ENCODE measurements around the gene MVK.

MVK gene

DNA sequence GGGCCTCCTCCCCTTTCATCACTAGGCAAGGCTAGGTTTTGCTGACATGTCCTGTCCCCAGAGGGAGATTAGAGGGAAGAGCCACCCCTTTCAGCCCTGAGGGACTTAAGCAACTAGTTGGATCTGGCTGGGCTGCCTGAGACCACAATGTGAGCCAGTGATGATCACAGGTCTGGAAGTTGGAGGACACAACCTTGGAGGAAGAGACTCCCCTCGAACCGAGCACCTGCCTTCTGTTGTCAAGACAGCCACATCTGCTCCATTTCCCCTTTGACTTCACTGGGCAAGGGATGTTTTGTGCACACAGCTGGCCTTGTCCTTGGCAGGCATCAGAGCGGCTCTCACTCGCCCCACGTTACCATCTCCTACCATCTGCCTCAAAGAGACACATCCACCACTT is 31.4 kb downstream of the MVK start:
- no peaks in the 10 kb centered on the region for H3K36me3 ChIP-seq (ENCODE audit: control insufficient read depth, low read depth, low read length)
- H3K27me3 ChIP-seq (ENCODE audit: control insufficient read depth, insufficient read depth, low read length): no peaks in the 10 kb centered on the region
- H3K4me3 ChIP-seq (ENCODE audit: low read length): no peak overlapping the region
- no peak overlapping the region for H3K27ac ChIP-seq (ENCODE audit: low read length)
- no peak overlapping the region for H3K9ac ChIP-seq (ENCODE audit: low read length)
- no peaks in the 10 kb centered on the region for H3K4me1 ChIP-seq (ENCODE audit: control insufficient read depth, low read depth, low read length)
- no peaks in the 10 kb centered on the region for H3K9me3 ChIP-seq (ENCODE audit: control insufficient read depth, low read depth, low read length)

GRCh38 chr12:109605599-109606228 is 32.1 kb downstream of the MVK start:
- Histone ChIP-seq H3K4me1 (ENCODE audit: control insufficient read depth, low read depth, low read length) (no peaks in the 10 kb centered on the region), H3K9me3 (ENCODE audit: control insufficient read depth, low read depth, low read length) (no peaks in the 10 kb centered on the region), H3K9ac (ENCODE audit: low read length) (no peak overlapping the region), H3K4me3 (ENCODE audit: low read length) (no peak overlapping the region), H3K27me3 (ENCODE audit: control insufficient read depth, insufficient read depth, low read length) (no peaks in the 10 kb centered on the region), H3K27ac (ENCODE audit: low read length) (no peak overlapping the region), H3K36me3 (ENCODE audit: control insufficient read depth, low read depth, low read length) (no peaks in the 10 kb centered on the region)

DNA sequence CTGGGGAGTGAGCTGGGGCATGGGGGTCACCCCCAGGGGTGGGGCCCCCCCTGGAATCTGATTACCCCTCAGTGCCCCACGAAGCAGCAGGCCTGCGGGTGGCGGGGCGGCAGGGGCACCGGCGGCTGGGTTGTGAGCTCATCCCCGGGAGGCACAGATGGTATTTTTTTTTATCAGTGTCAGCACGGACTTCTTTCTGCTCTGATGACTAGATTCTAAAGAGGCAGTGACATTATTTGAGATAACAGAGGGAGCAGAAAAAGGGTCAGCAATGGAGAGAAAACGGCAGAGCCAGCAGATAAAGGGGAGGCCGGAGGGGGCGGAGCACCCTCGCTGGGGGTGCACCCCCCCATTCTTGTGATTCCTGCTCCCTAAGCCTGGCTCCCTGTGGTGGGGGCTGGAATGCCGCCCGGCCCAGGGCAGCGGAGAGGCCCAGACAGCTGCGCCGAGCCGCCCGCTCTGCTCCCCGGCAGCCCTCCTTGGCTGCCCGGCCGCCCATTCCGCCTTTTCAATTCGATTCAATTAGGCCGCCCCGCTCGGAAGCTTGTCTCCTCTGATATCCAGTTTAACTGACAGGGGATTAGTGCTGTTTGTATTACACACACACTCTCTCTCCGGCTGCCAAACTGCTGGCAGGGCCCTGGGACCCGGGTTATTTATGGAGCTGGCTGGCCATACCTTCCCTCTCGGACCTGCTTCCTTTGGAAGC is 32.9 kb downstream of the MVK start:
- Histone ChIP-seq H3K27me3 (ENCODE audit: control insufficient read depth, insufficient read depth, low read length) (no peaks in the 10 kb centered on the region), H3K36me3 (ENCODE audit: control insufficient read depth, low read depth, low read length) (no peaks in the 10 kb centered on the region), H3K4me1 (ENCODE audit: control insufficient read depth, low read depth, low read length) (no peaks in the 10 kb centered on the region), H3K9ac (ENCODE audit: low read length) (no peak overlapping the region), H3K27ac (ENCODE audit: low read length) (no peak overlapping the region), H3K4me3 (ENCODE audit: low read length) (no peak overlapping the region), H3K9me3 (ENCODE audit: control insufficient read depth, low read depth, low read length) (no peaks in the 10 kb centered on the region)

DNA sequence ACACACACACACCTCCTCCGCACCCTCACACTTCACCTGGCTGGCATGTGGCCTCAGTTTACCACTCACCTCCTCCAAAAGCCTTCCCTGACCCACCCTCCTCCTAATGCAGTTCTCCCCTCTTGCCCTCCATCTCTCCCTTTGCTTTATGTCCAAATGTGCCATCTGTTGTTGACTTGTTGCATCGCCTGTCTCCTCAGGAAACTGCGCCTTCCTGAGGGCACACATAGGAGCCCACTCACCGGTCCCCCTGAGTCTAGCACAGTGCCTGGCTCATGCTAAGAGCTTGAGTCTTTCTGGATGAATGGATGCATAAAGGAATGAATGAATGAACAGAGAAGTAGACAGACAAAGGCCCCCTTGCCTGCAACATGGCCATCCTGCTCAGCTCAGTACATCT is 34.0 kb downstream of the MVK start:
- no peak overlapping the region for H3K4me3 ChIP-seq (ENCODE audit: low read length)
- no peaks in the 10 kb centered on the region for H3K36me3 ChIP-seq (ENCODE audit: control insufficient read depth, low read depth, low read length)
- H3K4me1 ChIP-seq (ENCODE audit: control insufficient read depth, low read depth, low read length): no peaks in the 10 kb centered on the region
- no peaks in the 10 kb centered on the region for H3K27me3 ChIP-seq (ENCODE audit: control insufficient read depth, insufficient read depth, low read length)
- H3K9me3 ChIP-seq (ENCODE audit: control insufficient read depth, low read depth, low read length): no peaks in the 10 kb centered on the region
- H3K27ac ChIP-seq (ENCODE audit: low read length): no peak overlapping the region
- no peak overlapping the region for H3K9ac ChIP-seq (ENCODE audit: low read length)

DNA sequence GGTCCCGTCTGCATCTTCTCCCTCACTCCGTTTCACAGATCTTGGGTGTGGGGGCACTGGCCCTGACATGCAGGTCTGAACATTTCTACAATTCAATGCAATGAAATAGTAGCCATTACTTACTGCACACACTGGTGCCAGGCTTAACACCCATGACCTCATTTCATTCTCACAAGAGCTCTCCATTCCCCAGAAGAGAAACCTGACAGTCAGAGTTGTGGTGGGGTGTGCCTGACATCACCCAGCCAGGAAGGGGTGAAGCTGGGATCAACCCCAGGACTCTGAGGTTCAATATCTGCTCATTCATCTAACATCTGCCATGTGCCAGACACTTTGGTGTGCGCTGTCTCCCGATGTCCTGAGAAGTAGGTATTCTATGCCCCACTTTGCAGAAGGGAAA is 34.7 kb downstream of the MVK start:
- no peaks in the 10 kb centered on the region for H3K36me3 ChIP-seq (ENCODE audit: control insufficient read depth, low read depth, low read length)
- no peaks in the 10 kb centered on the region for H3K27me3 ChIP-seq (ENCODE audit: control insufficient read depth, insufficient read depth, low read length)
- H3K4me3 ChIP-seq (ENCODE audit: low read length): no peak overlapping the region
- no peak overlapping the region for H3K27ac ChIP-seq (ENCODE audit: low read length)
- no peak overlapping the region for H3K9ac ChIP-seq (ENCODE audit: low read length)
- peaks cover 3% of the 10 kb centered on the region for H3K4me1 ChIP-seq (ENCODE audit: control insufficient read depth, low read depth, low read length)
- no peaks in the 10 kb centered on the region for H3K9me3 ChIP-seq (ENCODE audit: control insufficient read depth, low read depth, low read length)

- Histone ChIP-seq H3K9me3 (ENCODE audit: control insufficient read depth, low read depth, low read length) (no peaks in the 10 kb centered on the region), H3K4me1 (ENCODE audit: control insufficient read depth, low read depth, low read length) (peaks cover 5% of the 10 kb centered on the region), H3K27ac (ENCODE audit: low read length) (no peak overlapping the region), H3K9ac (ENCODE audit: low read length) (no peak overlapping the region), H3K36me3 (ENCODE audit: control insufficient read depth, low read depth, low read length) (no peaks in the 10 kb centered on the region), H3K4me3 (ENCODE audit: low read length) (no peak overlapping the region), H3K27me3 (ENCODE audit: control insufficient read depth, insufficient read depth, low read length) (no peaks in the 10 kb centered on the region)
Measured at GRCh38 chr12:109608793-109609192, 35.2 kb downstream of the MVK start.

DNA sequence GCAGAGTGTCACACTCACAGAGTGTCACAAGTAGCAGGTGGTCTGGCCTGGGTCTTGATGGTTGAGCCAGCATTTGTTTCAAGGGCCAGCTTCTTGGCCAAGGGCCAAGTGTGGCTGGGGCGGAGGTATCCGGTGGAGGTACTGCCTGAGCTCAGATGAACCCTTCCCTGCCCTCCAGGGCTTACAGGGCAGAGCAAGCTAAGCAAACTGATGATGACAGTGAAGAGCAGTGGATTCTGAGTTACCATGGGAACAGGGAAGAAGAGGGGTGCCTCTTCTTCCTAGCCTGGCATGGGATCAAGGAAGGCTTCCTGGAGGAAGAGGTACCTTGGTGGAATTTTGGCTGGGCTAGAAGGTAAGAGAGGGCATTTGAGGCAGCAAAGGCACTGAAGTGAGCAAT is 35.7 kb downstream of the MVK start:
- no peaks in the 10 kb centered on the region for H3K36me3 ChIP-seq (ENCODE audit: control insufficient read depth, low read depth, low read length)
- H3K9ac ChIP-seq (ENCODE audit: low read length): no peak overlapping the region
- H3K4me3 ChIP-seq (ENCODE audit: low read length): no peak overlapping the region
- no peak overlapping the region for H3K27ac ChIP-seq (ENCODE audit: low read length)
- H3K27me3 ChIP-seq (ENCODE audit: control insufficient read depth, insufficient read depth, low read length): no peaks in the 10 kb centered on the region
- H3K4me1 ChIP-seq (ENCODE audit: control insufficient read depth, low read depth, low read length): peaks cover 5% of the 10 kb centered on the region
- H3K9me3 ChIP-seq (ENCODE audit: control insufficient read depth, low read depth, low read length): no peaks in the 10 kb centered on the region

GRCh38 chr12:109610523-109610922 is 36.9 kb downstream of the MVK start:
- Histone ChIP-seq H3K4me1 (ENCODE audit: control insufficient read depth, low read depth, low read length) (peaks cover 5% of the 10 kb centered on the region), H3K27me3 (ENCODE audit: control insufficient read depth, insufficient read depth, low read length) (no peaks in the 10 kb centered on the region), H3K36me3 (ENCODE audit: control insufficient read depth, low read depth, low read length) (no peaks in the 10 kb centered on the region), H3K4me3 (ENCODE audit: low read length) (no peak overlapping the region), H3K27ac (ENCODE audit: low read length) (no peak overlapping the region), H3K9ac (ENCODE audit: low read length) (no peak overlapping the region), H3K9me3 (ENCODE audit: control insufficient read depth, low read depth, low read length) (no peaks in the 10 kb centered on the region)

DNA sequence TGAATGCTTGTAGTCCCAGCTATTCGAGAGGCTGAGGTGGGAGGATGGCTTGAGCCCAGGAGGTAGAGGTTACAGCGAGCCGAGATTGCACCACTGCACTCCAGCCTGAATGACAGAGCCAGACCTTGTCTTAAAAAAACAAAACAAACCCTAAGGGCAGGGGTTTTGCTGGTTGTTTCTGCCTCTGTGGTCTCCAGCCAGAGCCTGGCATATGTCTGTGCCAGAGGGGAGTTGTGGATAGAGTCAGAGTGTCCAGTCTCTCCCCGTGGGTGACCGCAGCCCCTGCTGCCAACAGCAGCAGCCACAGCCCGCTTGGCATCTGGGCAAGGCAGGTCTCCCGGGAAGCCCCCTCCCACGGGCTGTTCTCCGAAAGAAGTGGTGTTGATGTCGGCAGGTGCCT is 37.6 kb downstream of the MVK start:
- H3K36me3 ChIP-seq (ENCODE audit: control insufficient read depth, low read depth, low read length): no peaks in the 10 kb centered on the region
- H3K4me3 ChIP-seq (ENCODE audit: low read length): no peak overlapping the region
- H3K27ac ChIP-seq (ENCODE audit: low read length): no peak overlapping the region
- H3K9me3 ChIP-seq (ENCODE audit: control insufficient read depth, low read depth, low read length): no peaks in the 10 kb centered on the region
- H3K27me3 ChIP-seq (ENCODE audit: control insufficient read depth, insufficient read depth, low read length): no peaks in the 10 kb centered on the region
- H3K4me1 ChIP-seq (ENCODE audit: control insufficient read depth, low read depth, low read length): peaks cover 5% of the 10 kb centered on the region
- H3K9ac ChIP-seq (ENCODE audit: low read length): no peak overlapping the region

DNA sequence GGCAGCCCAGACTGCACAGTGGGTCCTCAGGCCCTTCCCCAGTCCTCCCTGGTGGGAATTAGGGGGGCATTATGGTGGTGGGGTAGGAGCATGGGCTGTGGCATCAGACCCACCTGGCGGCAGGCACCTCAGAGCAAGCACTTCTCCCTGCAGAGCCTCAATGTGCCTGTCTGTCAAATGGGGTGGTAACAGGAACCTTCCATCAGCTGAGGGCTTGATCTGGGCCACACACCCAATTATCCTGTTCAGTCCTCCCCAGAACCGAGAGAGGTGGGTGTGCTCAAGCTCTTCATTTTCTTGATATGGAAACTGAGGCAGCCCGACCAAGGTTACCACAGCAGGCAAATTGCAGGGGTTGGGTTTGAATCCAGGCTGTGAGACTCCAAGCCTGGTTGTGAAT is 38.4 kb downstream of the MVK start:
- Histone ChIP-seq H3K27ac (ENCODE audit: low read length) (no peak overlapping the region), H3K36me3 (ENCODE audit: control insufficient read depth, low read depth, low read length) (no peaks in the 10 kb centered on the region), H3K4me1 (ENCODE audit: control insufficient read depth, low read depth, low read length) (peaks cover 5% of the 10 kb centered on the region), H3K9me3 (ENCODE audit: control insufficient read depth, low read depth, low read length) (no peaks in the 10 kb centered on the region), H3K9ac (ENCODE audit: low read length) (no peak overlapping the region), H3K4me3 (ENCODE audit: low read length) (no peak overlapping the region), H3K27me3 (ENCODE audit: control insufficient read depth, insufficient read depth, low read length) (no peaks in the 10 kb centered on the region)

- no peaks in the 10 kb centered on the region for H3K9me3 ChIP-seq (ENCODE audit: control insufficient read depth, low read depth, low read length)
- H3K36me3 ChIP-seq (ENCODE audit: control insufficient read depth, low read depth, low read length): no peaks in the 10 kb centered on the region
- H3K4me1 ChIP-seq (ENCODE audit: control insufficient read depth, low read depth, low read length): peaks cover 5% of the 10 kb centered on the region
- no peak overlapping the region for H3K9ac ChIP-seq (ENCODE audit: low read length)
- no peaks in the 10 kb centered on the region for H3K27me3 ChIP-seq (ENCODE audit: control insufficient read depth, insufficient read depth, low read length)
- no peak overlapping the region for H3K27ac ChIP-seq (ENCODE audit: low read length)
- no peak overlapping the region for H3K4me3 ChIP-seq (ENCODE audit: low read length)
Measured at GRCh38 chr12:109612975-109613502, 39.4 kb downstream of the MVK start.

Measured in iPS-18a (cell line).